ENCODE measurements around the gene GORAB. TPM values are rescaled to one million over a fixed set of nuclear protein-coding genes. Genes with fewer than 3 reads are reported as not detected.

Gene GORAB
- total RNA-seq, 1 donor from 2014 or later = 16.9 TPM

DNA sequence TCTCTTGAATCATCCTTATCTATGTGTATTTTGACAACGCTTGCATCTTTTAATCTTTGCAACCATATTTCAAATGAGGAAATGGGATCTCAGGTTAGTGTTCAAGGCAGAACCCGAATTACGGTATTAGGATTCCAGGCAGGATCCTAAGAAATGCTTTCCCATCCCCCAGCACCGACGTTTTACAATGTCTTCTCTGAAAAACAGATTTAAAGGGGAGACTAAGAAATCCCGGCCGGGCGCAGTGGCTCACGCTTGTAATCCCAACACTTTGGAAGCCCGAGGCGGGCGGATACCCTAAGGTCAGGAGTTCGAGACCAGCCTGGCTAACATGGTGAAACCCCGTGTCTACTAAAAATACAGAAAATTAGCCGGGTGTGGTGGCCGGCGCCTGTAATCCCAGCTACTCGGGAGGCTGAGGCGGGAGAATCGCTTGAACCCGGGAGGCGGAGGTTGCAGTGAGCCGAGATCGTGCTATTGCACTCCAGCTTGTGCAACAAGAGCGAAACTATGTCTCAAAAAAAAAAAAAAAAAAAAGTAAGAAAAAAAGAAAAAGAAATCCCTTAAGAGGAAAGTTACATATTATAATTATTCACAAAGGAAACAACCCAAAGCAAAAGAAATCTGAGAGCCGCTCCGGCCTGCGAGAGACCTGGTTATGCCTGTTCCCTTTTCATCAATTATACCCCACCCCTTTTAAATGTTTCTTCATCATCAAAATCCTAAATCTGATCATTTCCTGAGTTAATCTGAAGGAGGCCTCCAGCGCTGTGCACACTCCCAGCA lies 801 bp upstream of the GORAB start:
- Mint-ChIP-seq H3K27ac (ENCODE audit: unreplicated experiment) (no peak overlapping the region), H3K36me3 (ENCODE audit: low read depth) (no peaks in the 10 kb centered on the region), H3K9me3 (ENCODE audit: low read depth) (peaks cover 3% of the 10 kb centered on the region), H3K27me3 (ENCODE audit: low read depth) (no peaks in the 10 kb centered on the region), H3K4me1 (ENCODE audit: low read depth) (peaks cover 22% of the 10 kb centered on the region), H3K4me3 (ENCODE audit: unreplicated experiment) (no peak overlapping the region)
- TF ChIP-seq, protein P1, sequence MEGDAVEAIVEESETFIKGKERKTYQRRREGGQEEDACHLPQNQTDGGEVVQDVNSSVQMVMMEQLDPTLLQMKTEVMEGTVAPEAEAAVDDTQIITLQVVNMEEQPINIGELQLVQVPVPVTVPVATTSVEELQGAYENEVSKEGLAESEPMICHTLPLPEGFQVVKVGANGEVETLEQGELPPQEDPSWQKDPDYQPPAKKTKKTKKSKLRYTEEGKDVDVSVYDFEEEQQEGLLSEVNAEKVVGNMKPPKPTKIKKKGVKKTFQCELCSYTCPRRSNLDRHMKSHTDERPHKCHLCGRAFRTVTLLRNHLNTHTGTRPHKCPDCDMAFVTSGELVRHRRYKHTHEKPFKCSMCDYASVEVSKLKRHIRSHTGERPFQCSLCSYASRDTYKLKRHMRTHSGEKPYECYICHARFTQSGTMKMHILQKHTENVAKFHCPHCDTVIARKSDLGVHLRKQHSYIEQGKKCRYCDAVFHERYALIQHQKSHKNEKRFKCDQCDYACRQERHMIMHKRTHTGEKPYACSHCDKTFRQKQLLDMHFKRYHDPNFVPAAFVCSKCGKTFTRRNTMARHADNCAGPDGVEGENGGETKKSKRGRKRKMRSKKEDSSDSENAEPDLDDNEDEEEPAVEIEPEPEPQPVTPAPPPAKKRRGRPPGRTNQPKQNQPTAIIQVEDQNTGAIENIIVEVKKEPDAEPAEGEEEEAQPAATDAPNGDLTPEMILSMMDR (IDR thresholded peaks at IDR 0.05) = no peak
- DNase-seq (ENCODE audit: low spot score) = no peak

DNA sequence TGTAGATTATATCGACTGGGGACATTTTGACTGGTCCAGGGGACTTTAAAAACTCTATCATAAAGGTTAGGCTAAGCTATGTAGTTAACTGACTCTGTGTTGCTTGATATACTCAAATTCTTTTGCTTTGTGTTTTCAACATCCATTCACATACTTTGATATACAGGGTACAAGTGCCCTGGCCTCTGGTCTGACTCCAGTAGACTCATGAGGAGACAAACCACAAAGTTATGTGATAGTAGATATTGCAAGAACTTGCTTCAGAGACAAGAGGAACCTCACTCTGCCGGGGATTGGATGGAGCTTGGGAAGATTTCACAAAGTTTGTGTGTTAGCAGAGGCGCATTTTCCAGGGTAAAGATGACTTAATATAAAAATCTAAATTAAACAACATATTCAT lies 1.3 kb downstream of the GORAB start:
- TF ChIP-seq, protein P1 (IDR thresholded peaks at IDR 0.05) = no peak
- Mint-ChIP-seq H3K4me1 (ENCODE audit: low read depth) (peaks cover 44% of the 10 kb centered on the region), H3K4me3 (ENCODE audit: unreplicated experiment) (no peak overlapping the region), H3K9me3 (ENCODE audit: low read depth) (peaks cover 3% of the 10 kb centered on the region), H3K27me3 (ENCODE audit: low read depth) (no peaks in the 10 kb centered on the region), H3K27ac (ENCODE audit: unreplicated experiment) (no peak overlapping the region), H3K36me3 (ENCODE audit: low read depth) (peaks cover 2% of the 10 kb centered on the region)
- no peak for DNase-seq (ENCODE audit: low spot score)

DNA sequence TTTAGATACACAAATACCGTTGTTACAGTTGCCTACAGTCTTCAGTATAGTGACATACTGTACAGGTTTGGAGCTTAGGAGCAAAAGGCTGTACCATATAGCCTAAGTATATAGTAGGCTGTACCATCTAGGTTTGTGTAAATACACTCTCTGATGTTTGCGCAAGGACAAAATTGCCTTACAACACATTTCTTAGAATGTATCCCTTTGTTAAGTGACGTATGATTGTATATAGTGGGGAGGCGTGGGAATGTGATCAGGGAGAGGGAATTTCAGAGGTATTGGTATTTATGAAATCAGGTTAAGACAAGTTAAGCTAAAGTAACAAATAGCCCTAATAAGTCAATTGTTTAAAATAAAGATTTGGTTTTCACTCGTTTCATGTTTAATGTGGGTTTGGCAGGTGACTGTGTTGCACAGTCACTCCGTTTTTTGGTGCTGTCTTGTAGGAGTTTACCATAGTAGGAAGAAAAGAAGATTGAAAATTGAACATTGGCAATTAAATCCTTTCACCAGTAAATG lies 2.7 kb downstream of the GORAB start:
- peaks cover 3% of the 10 kb centered on the region for H3K9me3 Mint-ChIP-seq (ENCODE audit: low read depth)
- DNase-seq (ENCODE audit: low spot score) = no peak
- H3K4me1 Mint-ChIP-seq (ENCODE audit: low read depth) = peaks cover 58% of the 10 kb centered on the region
- H3K27me3 Mint-ChIP-seq (ENCODE audit: low read depth) = no peaks in the 10 kb centered on the region
- TF ChIP-seq, protein P1 (IDR thresholded peaks at IDR 0.05) = no peak
- peaks cover 6% of the 10 kb centered on the region for H3K36me3 Mint-ChIP-seq (ENCODE audit: low read depth)
- H3K27ac Mint-ChIP-seq (ENCODE audit: unreplicated experiment) = peak overlapping the region; percentile 38
- no peak overlapping the region for H3K4me3 Mint-ChIP-seq (ENCODE audit: unreplicated experiment)

DNA sequence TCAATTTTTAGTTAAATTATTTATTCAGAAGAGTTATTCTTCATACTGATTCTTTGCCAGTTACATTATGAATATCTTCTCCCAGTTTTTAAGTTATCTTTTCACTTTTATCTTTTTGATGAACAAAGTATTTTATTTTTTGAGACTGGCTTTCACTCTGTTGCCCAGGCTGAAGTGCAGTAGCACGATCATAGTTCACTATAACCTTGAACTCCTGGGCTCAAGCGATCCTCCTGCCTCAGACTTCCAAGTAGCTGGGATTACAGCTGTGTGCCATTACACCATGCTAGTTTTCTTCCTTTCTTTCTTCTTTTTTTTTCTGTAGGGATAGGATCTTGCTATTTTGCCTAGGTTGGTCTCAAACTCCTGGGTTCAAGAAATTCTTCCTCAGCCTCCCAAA lies 3.5 kb downstream of the GORAB start:
- H3K36me3 Mint-ChIP-seq (ENCODE audit: low read depth) = peaks cover 13% of the 10 kb centered on the region
- TF ChIP-seq, protein P1 (IDR thresholded peaks at IDR 0.05) = no peak
- H3K27me3 Mint-ChIP-seq (ENCODE audit: low read depth) = no peaks in the 10 kb centered on the region
- peaks cover 63% of the 10 kb centered on the region for H3K4me1 Mint-ChIP-seq (ENCODE audit: low read depth)
- DNase-seq (ENCODE audit: low spot score) = no peak
- no peak overlapping the region for H3K4me3 Mint-ChIP-seq (ENCODE audit: unreplicated experiment)
- H3K9me3 Mint-ChIP-seq (ENCODE audit: low read depth) = peaks cover 3% of the 10 kb centered on the region
- H3K27ac Mint-ChIP-seq (ENCODE audit: unreplicated experiment) = peak overlapping the region; percentile 25

DNA sequence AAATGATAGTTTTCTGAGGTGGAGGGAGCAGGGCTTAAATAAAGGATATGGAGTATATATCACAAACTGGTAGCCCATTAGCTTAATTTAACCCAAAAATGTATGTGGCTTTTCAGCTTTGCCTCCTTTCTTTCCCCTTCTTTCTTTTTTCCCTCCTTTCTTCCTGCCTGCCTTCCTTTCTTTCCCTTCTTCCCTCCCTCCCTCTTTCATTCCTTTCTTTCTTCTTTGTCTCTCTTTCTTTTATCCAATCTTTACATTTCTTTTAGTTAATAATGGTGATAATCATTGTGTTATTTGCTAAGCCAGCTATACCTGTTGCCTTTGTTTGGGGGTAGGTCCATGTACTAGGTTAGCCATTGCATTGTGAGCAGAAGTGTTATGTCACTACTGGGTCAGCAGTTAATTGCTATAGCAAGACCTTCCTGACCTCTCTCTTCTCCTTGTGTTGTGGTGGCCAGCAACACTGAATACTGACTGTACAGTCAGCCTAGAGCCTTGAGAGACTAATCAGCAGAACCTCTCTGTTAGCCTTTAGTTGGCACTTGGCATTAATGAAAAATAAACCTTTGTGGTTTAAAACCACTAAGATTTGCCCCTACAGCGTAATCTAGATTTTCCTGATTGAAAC lies 5.1 kb downstream of the GORAB start:
- Mint-ChIP-seq H3K4me3 (ENCODE audit: unreplicated experiment) (peak overlapping the region; percentile 26), H3K27me3 (ENCODE audit: low read depth) (no peaks in the 10 kb centered on the region), H3K9me3 (ENCODE audit: low read depth) (peaks cover 3% of the 10 kb centered on the region), H3K4me1 (ENCODE audit: low read depth) (peaks cover 66% of the 10 kb centered on the region), H3K27ac (ENCODE audit: unreplicated experiment) (peak overlapping the region; percentile 88), H3K36me3 (ENCODE audit: low read depth) (peaks cover 24% of the 10 kb centered on the region)
- no peak for DNase-seq (ENCODE audit: low spot score)
- TF ChIP-seq, protein P1 (IDR thresholded peaks at IDR 0.05) = no peak
